ENCODE data around the gene KCNC1.

DNA sequence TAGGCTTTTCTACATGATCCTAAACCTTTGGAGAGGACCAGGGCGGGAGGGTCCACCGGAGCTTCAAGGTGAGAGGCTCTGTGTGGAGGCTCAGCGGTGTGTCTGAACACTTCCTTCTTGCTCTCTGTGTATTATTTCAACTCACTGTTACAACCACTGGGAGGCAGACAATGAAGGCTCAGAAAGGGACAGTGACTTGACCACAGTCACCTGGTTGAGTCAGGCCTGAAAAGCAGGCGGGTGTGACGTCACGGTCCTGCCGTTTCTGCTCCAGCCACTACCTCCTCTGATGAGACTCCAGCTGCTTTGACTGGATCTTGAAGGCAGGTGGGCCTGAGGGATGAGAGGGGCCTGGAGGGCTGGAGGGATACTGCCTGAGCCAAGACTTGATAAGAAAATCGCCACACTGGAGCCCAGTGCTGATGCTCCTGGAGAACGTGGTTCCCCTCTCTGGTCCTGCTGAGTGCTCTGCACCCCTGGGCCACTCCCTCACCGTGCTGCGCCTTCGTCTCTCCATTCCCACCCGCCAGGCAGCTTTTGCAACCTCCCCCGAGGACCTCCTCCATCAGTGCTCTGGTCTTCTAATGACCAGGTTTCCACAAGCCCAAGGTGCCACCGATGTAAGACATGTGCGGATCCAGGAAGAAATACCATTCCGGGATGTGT lies 27.9 kb downstream of the KCNC1 start:
- no peak for TF ChIP-seq POLR2AphosphoS5 (IDR thresholded peaks at IDR 0.05; ENCODE audit: borderline replicate concordance, low read depth, low read length)
- no peak for TF ChIP-seq EZH2 (IDR thresholded peaks at IDR 0.05)
- TF ChIP-seq FOXP2 (optimal IDR thresholded peaks at IDR 0.05; ENCODE audit: control extremely low read depth, extremely low read length, insufficient read depth): no peak

All from SK-N-MC (cell line).